Stomach (tissue), 4 donors: ENCODE data around the gene ARRDC2.

Experiments used
- CTCF ChIP-seq, 7 experiments: fragments of 450-650 bp in 4 of 7; fragments of 200-600 bp in 3 of 7; sonication (generic) in 3 of 7; IDR thresholded peaks; one replicate each; pipeline ENCODE4 v1.5.1; 2016 to 2019; ENCODE audit warnings: antibody characterized with exemption in 7 of 7, control low read depth in 2 of 7, mild to moderate bottlenecking in 1 of 7
- EP300 ChIP-seq: sonication (generic); formaldehyde crosslinking; IDR thresholded peaks from one replicate; pipeline ENCODE4 v1.6.1; 2017; ENCODE audit warnings: antibody characterized with exemption

GRCh38 chr19:17993076-17993813, 14.7 kb upstream of the ARRDC2 start:
- TF ChIP-seq EP300: no peak
- no peak for TF ChIP-seq CTCF (IDR thresholded peaks at IDR 0.05)
